IMR-90 (cell line): ENCODE data around the gene BCL2L1. TPM values are rescaled to one million over a fixed set of nuclear protein-coding genes. Genes with fewer than 3 reads are reported as not detected.
A peak's percentile ranks its signal among the peaks of the same experiment; 100 is the strongest.

Experiments
- ATAC-seq: fragments of 200-7000 bp; cut with Tn5 transposase; 2 replicates; pipeline ENCODE4 v1.9.1; 2020; ENCODE audit warnings: low read depth, mild to moderate bottlenecking, moderate library complexity
- BruUV-seq: library from RNA; stranded (reverse); fragments of 400-500 nt; replicated peaks from 2 replicates; lab custom pipeline; 2021; lab: Mats Ljungman, UMichigan
- CTCF ChIA-PET: fragments of 300-600 bp; formaldehyde crosslinking; extraction: SDS; loops from one replicate; lab custom pipeline; 2021; ENCODE audit warnings: antibody characterized with exemption; lab: Yijun Ruan, JAX
- POLR2A ChIA-PET: fragments of 300-600 bp; sonication (Branson Sonifier 250); formaldehyde crosslinking; loops from one replicate; lab custom pipeline; 2022; ENCODE audit warnings: antibody characterized with exemption; ENCODE audit not compliant: unreplicated experiment; lab: Charles Lee
- DNase-seq: peaks from one replicate; pipeline ENCODE4 v3.0.0; 2013
- H2AFZ ChIP-seq: replicated peaks from 2 replicates; pipeline ENCODE3; 2013; ENCODE audit warnings: low read length, mild to moderate bottlenecking; ENCODE audit not compliant: poor library complexity
- H2AK5ac ChIP-seq: 2 replicates; pipeline ENCODE4 v1.6.1; 2013; ENCODE audit warnings: low read depth, low read length, inconsistent platforms
- H2AK9ac ChIP-seq: replicated peaks from 2 replicates; pipeline ENCODE3; 2013; ENCODE audit warnings: mild to moderate bottlenecking, low read depth, low read length, moderate library complexity; ENCODE audit not compliant: poor library complexity
- H2BK120ac ChIP-seq: 2 replicates; pipeline ENCODE4 v1.6.1; 2013; ENCODE audit warnings: low read depth, low read length, inconsistent platforms
- H2BK15ac ChIP-seq: 3 replicates; pipeline ENCODE4 v1.6.1; 2013; ENCODE audit warnings: low read depth, low read length, inconsistent platforms
- H2BK20ac ChIP-seq: 2 replicates; pipeline ENCODE4 v1.6.1; 2013; ENCODE audit warnings: low read depth, mild to moderate bottlenecking, inconsistent platforms, low read length, moderate library complexity
- H2BK5ac ChIP-seq: 2 replicates; pipeline ENCODE4 v1.6.1; 2013; ENCODE audit warnings: mild to moderate bottlenecking, low read depth, low read length, inconsistent platforms; ENCODE audit not compliant: poor library complexity, severe bottlenecking
- H3K14ac ChIP-seq: replicated peaks from 2 replicates; pipeline ENCODE4 v1.6.1; 2013; ENCODE audit warnings: low read depth, low read length, inconsistent platforms
- H3K18ac ChIP-seq: 2 replicates; pipeline ENCODE4 v1.6.1; 2013; ENCODE audit warnings: low read depth, low read length, control low read depth
- H3K23ac ChIP-seq: 2 replicates; pipeline ENCODE4 v1.6.1; 2013; ENCODE audit warnings: low read depth, low read length, inconsistent platforms
- H3K27ac ChIP-seq: 2 replicates; pipeline ENCODE4 v1.5.1; 2013; ENCODE audit warnings: mild to moderate bottlenecking, control low read depth, low read length; ENCODE audit not compliant: insufficient read depth
- H3K27me3 ChIP-seq: 2 replicates; pipeline ENCODE4 v1.6.1; 2013; ENCODE audit warnings: low read length; ENCODE audit not compliant: control insufficient read depth, insufficient read depth
- H3K36me3 ChIP-seq: 2 replicates; pipeline ENCODE4 v1.6.1; 2013; ENCODE audit warnings: low read length, mixed read lengths; ENCODE audit not compliant: control insufficient read depth, insufficient read depth
- H3K4ac ChIP-seq: 2 replicates; pipeline ENCODE4 v1.6.1; 2013; ENCODE audit warnings: low read depth, low read length, inconsistent platforms
- H3K4me1 ChIP-seq: 2 replicates; pipeline ENCODE4 v1.6.1; 2013; ENCODE audit warnings: low read length, mixed read lengths; ENCODE audit not compliant: control insufficient read depth, insufficient read depth
- H3K4me2 ChIP-seq: 2 replicates; pipeline ENCODE4 v1.6.1; 2013; ENCODE audit warnings: low read depth, mild to moderate bottlenecking, control low read depth, low read length, moderate library complexity
- H3K4me3 ChIP-seq: 2 replicates; pipeline ENCODE4 v1.5.1; 2013; ENCODE audit warnings: low read depth, mild to moderate bottlenecking, control low read depth, low read length, moderate library complexity; ENCODE audit not compliant: insufficient read depth
- H3K56ac ChIP-seq: 2 replicates; pipeline ENCODE4 v1.6.1; 2013; ENCODE audit warnings: low read length, inconsistent platforms; ENCODE audit not compliant: insufficient read depth; ENCODE audit errors: extremely low read depth
- H3K79me1 ChIP-seq, 2 experiments: 2 replicates each; pipeline ENCODE4 v1.6.1; 2013; ENCODE audit warnings: low read length in 2 of 2, inconsistent platforms in 1 of 2, low read depth in 1 of 2
- H3K9ac ChIP-seq: 2 replicates; pipeline ENCODE4 v1.6.1; 2013; ENCODE audit warnings: low read depth, low read length, control low read depth
- H3K9me1 ChIP-seq: 2 replicates; pipeline ENCODE4 v1.6.1; 2013; ENCODE audit warnings: low read length, inconsistent platforms; ENCODE audit not compliant: insufficient read depth
- H3K9me3 ChIP-seq: 2 replicates; pipeline ENCODE4 v1.6.1; 2013; ENCODE audit warnings: low read length; ENCODE audit not compliant: control insufficient read depth, insufficient read depth
- H4K20me1 ChIP-seq: 2 replicates; pipeline ENCODE4 v1.6.1; 2013; ENCODE audit warnings: low read length, inconsistent platforms; ENCODE audit not compliant: insufficient read depth
- H4K5ac ChIP-seq: 2 replicates; pipeline ENCODE4 v1.6.1; 2013; ENCODE audit warnings: mild to moderate bottlenecking, low read depth, low read length, control low read depth
- H4K8ac ChIP-seq, 2 experiments: 2 replicates each; pipeline ENCODE4 v1.6.1; 2013; ENCODE audit warnings: low read depth in 2 of 2, low read length in 2 of 2, control low read depth in 1 of 2, inconsistent platforms in 1 of 2
- H4K91ac ChIP-seq: 2 replicates; pipeline ENCODE4 v1.6.1; 2013; ENCODE audit warnings: low read depth, low read length, inconsistent platforms; ENCODE audit not compliant: insufficient read depth
- BHLHE40 ChIP-seq: fragments of 150-350 bp; IDR thresholded peaks from 2 replicates; pipeline ENCODE4 v1.6.1; 2016; ENCODE audit warnings: mild to moderate bottlenecking, low read depth, low read length
- CEBPB ChIP-seq: IDR thresholded peaks from 2 replicates; pipeline ENCODE4 v1.6.1; 2012; ENCODE audit warnings: low read depth, low read length, improper control_type of control experiment
- MAZ ChIP-seq: IDR thresholded peaks from 2 replicates; pipeline ENCODE4 v1.6.1; 2012; ENCODE audit warnings: low read depth, mild to moderate bottlenecking, low read length, improper control_type of control experiment, moderate library complexity, borderline replicate concordance
- NFE2L2 ChIP-seq: fragments of 150-350 bp; IDR thresholded peaks from 2 replicates; pipeline ENCODE4 v1.6.1; 2016; ENCODE audit warnings: low read depth, mild to moderate bottlenecking, low read length
- RFX5 ChIP-seq: IDR thresholded peaks from 2 replicates; pipeline ENCODE4 v1.8.0; 2012; ENCODE audit warnings: low read depth, mild to moderate bottlenecking, low read length, moderate library complexity
- SMC3 ChIP-seq: fragments of 150-350 bp; IDR thresholded peaks from 2 replicates; pipeline ENCODE4 v1.6.1; 2016; ENCODE audit warnings: low read depth, mild to moderate bottlenecking, antibody characterized with exemption, low read length, moderate library complexity
- WGBS, 2 experiments: methylation state at CpG; one replicate each; pipeline versions ENCODE4 v1.1.5 to v1.1.7; 2013; ENCODE audit warnings: missing lambda C conversion rate in 2 of 2; ENCODE audit not compliant: insufficient read length in 1 of 2; ENCODE audit errors: extremely low coverage in 2 of 2; 5-methylcytosine and 5-hydroxymethylcytosine counted together
- dilution Hi-C: fragments of 300-500 bp; cut with HindIII; formaldehyde crosslinking; loops from one replicate; pipeline ENCODE4 v1.14.3; 2018; ENCODE audit warnings: low sequenced_read_pairs; ENCODE audit not compliant: unreplicated experiment
- in situ Hi-C: fragments of 300-500 bp; cut with MboI; formaldehyde crosslinking; loops from 3 replicates; pipeline ENCODE4 v1.14.3; 2019; ENCODE audit warnings: low sequenced_read_pairs, inconsistent platforms, mixed read lengths
- intact Hi-C: fragments of 100-400 bp; cut with micrococcal nuclease; formaldehyde crosslinking; loops from 2 replicates; pipeline ENCODE4 v1.10.0; 2022
- polyA plus RNA-seq, 3 experiments: library from polyadenylated mRNA; depleted of rRNA; stranded (reverse); fragments of >200 nt; gene quantifications; 2 replicates each; pipeline ENCODE4 v1.2.3, GENCODE V29; 2012; ENCODE audit warnings: low replicate concordance in 1 of 3
- total RNA-seq: library from RNA; depleted of rRNA; stranded (reverse); fragments of >200 nt; gene quantifications from 2 replicates; pipeline ENCODE4 v1.2.3, GENCODE V29; 2012
- TF ChIP-seq, protein P1 (sequence below): conservative IDR thresholded peaks from 2 replicates; pipeline ENCODE4 v1.5.1; 2012; ENCODE audit warnings: mild to moderate bottlenecking, low read depth, low read length, improper control_type of control experiment
- TF ChIP-seq, protein P2 (sequence below): fragments of 150-350 bp; IDR thresholded peaks from 2 replicates; pipeline ENCODE4 v1.6.1; 2017; ENCODE audit warnings: mild to moderate bottlenecking, antibody characterized with exemption, low read length, low read depth
- TF ChIP-seq, protein P3 (sequence below): fragments of 150-350 bp; IDR thresholded peaks from 2 replicates; pipeline ENCODE4 v1.6.1; 2016; ENCODE audit warnings: low read depth, mild to moderate bottlenecking, low read length, moderate library complexity, borderline replicate concordance

Gene BCL2L1
- total and polyA plus RNA-seq, 2 of the 4 experiments (the other 2 are of a cell fraction), result 40.2 to 41.9 TPM

DNA sequence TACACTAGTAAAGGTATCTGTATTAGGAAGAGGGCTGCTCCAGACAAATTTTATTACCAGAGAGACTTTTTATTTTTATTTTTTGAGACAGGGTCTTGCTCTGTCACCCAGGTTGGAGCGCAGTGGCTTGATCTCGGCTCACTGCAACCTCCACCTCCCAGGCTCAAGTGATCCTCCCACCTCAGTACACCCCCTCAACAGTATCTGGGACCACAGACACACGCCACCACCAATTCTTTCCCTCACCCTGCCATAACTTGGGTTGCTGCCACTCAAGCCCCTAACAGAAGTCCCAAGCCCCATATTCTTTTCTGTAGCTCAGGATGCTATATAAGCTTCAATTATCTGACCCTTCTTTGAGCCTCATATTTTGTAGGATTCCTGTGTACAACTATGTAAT lies 6.9 kb downstream of the BCL2L1 start:
- H3K27me3 ChIP-seq, result no peaks in the 10 kb centered on the region
- no peak overlapping the region for H3K56ac ChIP-seq
- ChIA-PET CTCF (no interaction called here), POLR2A (no interaction called here)
- peak overlapping the region; percentile 54; the same call in 1 of the 2 replicates for H2BK120ac ChIP-seq
- BruUV-seq, result no TSS peak
- H2BK15ac ChIP-seq, result no peak overlapping the region
- H4K20me1 ChIP-seq, result no peaks in the 10 kb centered on the region; the same call in 1 of the 2 replicates
- no peak overlapping the region; the same call in 1 of the 2 replicates for H3K23ac ChIP-seq
- peaks cover 48% of the 10 kb centered on the region for H3K9me1 ChIP-seq
- intact Hi-C loops (no loop called here), dilution Hi-C loops (no loop called here), in situ Hi-C loops (no loop called here)
- H2BK20ac ChIP-seq, result 0 out of 2 replicates have a peak overlapping the region, but pooled peaks have one; percentile 39
- no peak overlapping the region for H4K91ac ChIP-seq
- H2AK5ac ChIP-seq, result peak overlapping the region; percentile 48; the same call in 1 of the 2 replicates
- H3K9me3 ChIP-seq, result no peaks in the 10 kb centered on the region
- peaks cover 36% of the 10 kb centered on the region for H3K4me1 ChIP-seq
- no peak overlapping the region for H3K18ac ChIP-seq
- no peak overlapping the region for H2AFZ ChIP-seq
- TF ChIP-seq, protein P1, sequence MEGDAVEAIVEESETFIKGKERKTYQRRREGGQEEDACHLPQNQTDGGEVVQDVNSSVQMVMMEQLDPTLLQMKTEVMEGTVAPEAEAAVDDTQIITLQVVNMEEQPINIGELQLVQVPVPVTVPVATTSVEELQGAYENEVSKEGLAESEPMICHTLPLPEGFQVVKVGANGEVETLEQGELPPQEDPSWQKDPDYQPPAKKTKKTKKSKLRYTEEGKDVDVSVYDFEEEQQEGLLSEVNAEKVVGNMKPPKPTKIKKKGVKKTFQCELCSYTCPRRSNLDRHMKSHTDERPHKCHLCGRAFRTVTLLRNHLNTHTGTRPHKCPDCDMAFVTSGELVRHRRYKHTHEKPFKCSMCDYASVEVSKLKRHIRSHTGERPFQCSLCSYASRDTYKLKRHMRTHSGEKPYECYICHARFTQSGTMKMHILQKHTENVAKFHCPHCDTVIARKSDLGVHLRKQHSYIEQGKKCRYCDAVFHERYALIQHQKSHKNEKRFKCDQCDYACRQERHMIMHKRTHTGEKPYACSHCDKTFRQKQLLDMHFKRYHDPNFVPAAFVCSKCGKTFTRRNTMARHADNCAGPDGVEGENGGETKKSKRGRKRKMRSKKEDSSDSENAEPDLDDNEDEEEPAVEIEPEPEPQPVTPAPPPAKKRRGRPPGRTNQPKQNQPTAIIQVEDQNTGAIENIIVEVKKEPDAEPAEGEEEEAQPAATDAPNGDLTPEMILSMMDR, result no peak
- TF ChIP-seq, protein P2, sequence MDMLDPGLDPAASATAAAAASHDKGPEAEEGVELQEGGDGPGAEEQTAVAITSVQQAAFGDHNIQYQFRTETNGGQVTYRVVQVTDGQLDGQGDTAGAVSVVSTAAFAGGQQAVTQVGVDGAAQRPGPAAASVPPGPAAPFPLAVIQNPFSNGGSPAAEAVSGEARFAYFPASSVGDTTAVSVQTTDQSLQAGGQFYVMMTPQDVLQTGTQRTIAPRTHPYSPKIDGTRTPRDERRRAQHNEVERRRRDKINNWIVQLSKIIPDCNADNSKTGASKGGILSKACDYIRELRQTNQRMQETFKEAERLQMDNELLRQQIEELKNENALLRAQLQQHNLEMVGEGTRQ, result no peak
- TF ChIP-seq CEBPB (no peak), MAZ (no peak), RFX5 (no peak), BHLHE40 (no peak), NFE2L2 (no peak), SMC3 (no peak)
- TF ChIP-seq, protein P3, sequence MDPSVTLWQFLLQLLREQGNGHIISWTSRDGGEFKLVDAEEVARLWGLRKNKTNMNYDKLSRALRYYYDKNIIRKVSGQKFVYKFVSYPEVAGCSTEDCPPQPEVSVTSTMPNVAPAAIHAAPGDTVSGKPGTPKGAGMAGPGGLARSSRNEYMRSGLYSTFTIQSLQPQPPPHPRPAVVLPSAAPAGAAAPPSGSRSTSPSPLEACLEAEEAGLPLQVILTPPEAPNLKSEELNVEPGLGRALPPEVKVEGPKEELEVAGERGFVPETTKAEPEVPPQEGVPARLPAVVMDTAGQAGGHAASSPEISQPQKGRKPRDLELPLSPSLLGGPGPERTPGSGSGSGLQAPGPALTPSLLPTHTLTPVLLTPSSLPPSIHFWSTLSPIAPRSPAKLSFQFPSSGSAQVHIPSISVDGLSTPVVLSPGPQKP, result no peak
- H2BK5ac ChIP-seq, result no peak overlapping the region
- ATAC-seq, result no peak
- no peak overlapping the region for H3K4me3 ChIP-seq
- H4K8ac ChIP-seq, result peak overlapping the region in 1 of 2 experiments; percentile 64; a peak in 2 of 4 replicates
- H2AK9ac ChIP-seq, result no peak overlapping the region
- peak overlapping the region; percentile 30 for H3K27ac ChIP-seq
- H3K4ac ChIP-seq, result peak overlapping the region; percentile 40; the same call in 1 of the 2 replicates
- no peak overlapping the region for H3K9ac ChIP-seq
- WGBS, 2 experiments, result 100% methylated on average over 1 of the region's 3 CpGs; no CpG with 5 or more reads in 1 of the 2 experiments
- H4K5ac ChIP-seq, result no peak overlapping the region
- peaks cover 35 to 79% of the 10 kb centered on the region in 2 experiments for H3K79me1 ChIP-seq
- no peak for DNase-seq
- peaks cover 31% of the 10 kb centered on the region for H3K36me3 ChIP-seq
- H3K4me2 ChIP-seq, result no peak overlapping the region
- H3K14ac ChIP-seq, result peak overlapping the region; percentile 46; the same call in 1 of the 2 replicates
